Spleen (tissue), 11 donors: ENCODE data around the gene SRPX. TPM values are rescaled to one million over a fixed set of nuclear protein-coding genes. Genes with fewer than 3 reads are reported as not detected.

Source experiments
- DNase-seq: peaks from one replicate; pipeline ENCODE4 v3.0.0-alpha.2; 2020
- H3K27ac ChIP-seq, 8 donors: fragments of 200-600 bp; sonication (generic) in 7 of 8; 1 replicate in 4 of 8; 2 replicates in 4 of 8; pipeline versions ENCODE4 v1.5.0 to v1.8.0; 2016 to 2021; ENCODE audit warnings: inconsistent platforms in 4 of 8, mild to moderate bottlenecking in 4 of 8, moderate library complexity in 1 of 8
- H3K27me3 ChIP-seq, 7 donors: fragments of 200-600 bp; sonication (generic) in 6 of 7; replicated peaks in 1 of 7; 1 replicate in 4 of 7; 2 replicates in 3 of 7; pipeline versions ENCODE4 v1.5.0 to v1.8.0; 2016 to 2021; ENCODE audit warnings: inconsistent platforms in 3 of 7, mild to moderate bottlenecking in 1 of 7
- H3K36me3 ChIP-seq, 6 donors: fragments of 200-600 bp; sonication (generic) in 5 of 6; 1 replicate in 4 of 6; 2 replicates in 2 of 6; pipeline versions ENCODE4 v1.5.0 to v1.8.0; 2016 to 2021; ENCODE audit warnings: inconsistent platforms in 2 of 6
- H3K4me1 ChIP-seq, 6 donors: fragments of 200-600 bp; sonication (generic) in 5 of 6; 1 replicate in 3 of 6; 2 replicates in 3 of 6; pipeline versions ENCODE4 v1.5.0 to v1.8.0; 2016 to 2021; ENCODE audit warnings: inconsistent platforms in 3 of 6
- H3K4me3 ChIP-seq, 8 donors: fragments of 200-600 bp; sonication (generic) in 7 of 8; 1 replicate in 4 of 8; 2 replicates in 4 of 8; pipeline versions ENCODE4 v1.5.0 to v1.8.0; 2016 to 2021; ENCODE audit warnings: inconsistent platforms in 4 of 8, mild to moderate bottlenecking in 4 of 8, moderate library complexity in 2 of 8
- H3K9me3 ChIP-seq, 8 donors: fragments of 200-600 bp; sonication (generic) in 7 of 8; 1 replicate in 4 of 8; 2 replicates in 4 of 8; pipeline versions ENCODE4 v1.5.0 to v1.8.0; 2016 to 2021; ENCODE audit warnings: inconsistent platforms in 4 of 8
- CTCF ChIP-seq, 11 experiments: fragments of 200-600 bp in 7 of 11; fragments of 450-650 bp in 4 of 11; sonication (generic) in 4 of 11; IDR thresholded peaks in 8 of 11; conservative IDR thresholded peaks in 3 of 11; 1 replicate in 7 of 11; 2 replicates in 4 of 11; pipeline versions ENCODE4 v1.4.0 to v1.8.0; 2016 to 2021; ENCODE audit warnings: antibody characterized with exemption in 11 of 11, inconsistent platforms in 4 of 11, mild to moderate bottlenecking in 1 of 11
- POLR2A ChIP-seq, 3 donors: fragments of 450-650 bp; IDR thresholded peaks; one replicate each; pipeline ENCODE4 v1.5.1; 2017; ENCODE audit warnings: antibody characterized with exemption in 3 of 3, mild to moderate bottlenecking in 1 of 3
- POLR2AphosphoS5 ChIP-seq, 3 donors: sonication (generic); formaldehyde crosslinking; IDR thresholded peaks; one replicate each; pipeline ENCODE4 v1.5.1; 2017; ENCODE audit warnings: antibody characterized with exemption in 3 of 3
- WGBS, 5 donors: extraction: QIAGEN DNeasy Blood & Tissue Kit in 3 of 5; methylation state at CpG; one replicate each; pipeline versions ENCODE4 v1.1.5 to v1.1.7; 2013 to 2018; 5-methylcytosine and 5-hydroxymethylcytosine counted together
- intact Hi-C: fragments of 100-400 bp; cut with DNase I; formaldehyde crosslinking; loops from one replicate; pipeline ENCODE4 v1.15.0; 2023; ENCODE audit warnings: low total_unique reads
- polyA plus RNA-seq, 3 donors: library from polyadenylated mRNA; stranded (reverse); fragments of 200-250 nt; gene quantifications; one replicate each; pipeline ENCODE4 v1.2.1, GENCODE V29; 2013
- total RNA-seq, 7 donors: library from RNA; depleted of rRNA in 3 of 7; stranded (reverse); fragments of >200 nt in 3 of 7; fragmentation: NEBNext Ultra II Directional in 4 of 7; extraction: Animal tissue kit (Norgen Biotek cat#: 25700) in 4 of 7; gene quantifications; one replicate each; pipeline versions ENCODE4 v1.1.0 to v1.2.1, GENCODE V29; 2016 to 2021
- donor health status: healthy with polysubstance abuse.
- donor health status: DM: no; HTN: no; CAD: no; lungs with moderate emphysema.
- donor health status: DM: no; HTN: no; CAD: no.
- donor health status: Bipolar disorder and iron deficiency.
- donor health status: healthy.
- donor health status: DM: no; HTN: no; CAD: no.
- donor health status: DM: yes; HTN: yes; CAD: no.

Gene SRPX
- total and polyA plus RNA-seq, 10 donors = 0.50 to 10.3 (median 1.9) TPM

- 55 to 63% (median 61%) methylated on average over 4 to 5 of the region's 5 CpGs for WGBS, 5 donors
- intact Hi-C loops = no loop called here
Measured at GRCh38 chrX:38103857-38104812, 116.5 kb downstream of the SRPX start.

GRCh38 chrX:38102875-38103274, 117.8 kb downstream of the SRPX start:
- H3K4me1 ChIP-seq = no peaks in the 10 kb centered on the region
- H3K9me3 ChIP-seq = peaks cover 0 to 26% (median 14%) of the 10 kb centered on the region in 8 donors
- 74 to 93% (median 80%) methylated on average over 1 of the region's 1 CpG for WGBS, 5 donors
- H3K27me3 ChIP-seq = peaks cover 0 to 6% (median 0%) of the 10 kb centered on the region in 7 donors
- no peak for DNase-seq
- TF ChIP-seq POLR2A (IDR thresholded peaks at IDR 0.05) (no peak), CTCF (IDR thresholded peaks at IDR 0.05 in 8 of 11, conservative IDR thresholded peaks at IDR 0.05 in 3 of 11) (no peak), POLR2AphosphoS5 (IDR thresholded peaks at IDR 0.05) (no peak)
- intact Hi-C loops = no loop called here
- H3K4me3 ChIP-seq = no peak overlapping the region
- H3K36me3 ChIP-seq = no peaks in the 10 kb centered on the region
- no peak overlapping the region for H3K27ac ChIP-seq

More at GRCh38 chrX:38103857-38104812, 116.5 kb downstream of the SRPX start:
- Histone ChIP-seq H3K9me3 (peaks cover 0 to 18% (median 10%) of the 10 kb centered on the region in 8 donors), H3K27me3 (peaks cover 0 to 6% (median 0%) of the 10 kb centered on the region in 7 donors), H3K27ac (no peak overlapping the region), H3K4me3 (no peak overlapping the region), H3K4me1 (no peaks in the 10 kb centered on the region), H3K36me3 (no peaks in the 10 kb centered on the region)
- no peak for DNase-seq
- no peak for TF ChIP-seq POLR2A (IDR thresholded peaks at IDR 0.05)

- no peak overlapping the region for H3K4me3 ChIP-seq
- peaks cover 0 to 2% (median 0%) of the 10 kb centered on the region in 7 donors for H3K27me3 ChIP-seq
- 56 to 89% (median 84%) methylated on average over 2 of the region's 2 CpGs for WGBS, 5 donors
- no peak overlapping the region for H3K27ac ChIP-seq
- H3K9me3 ChIP-seq = peaks cover 0 to 26% (median 14%) of the 10 kb centered on the region in 8 donors
- intact Hi-C loops = no loop called here
- H3K36me3 ChIP-seq = no peaks in the 10 kb centered on the region
- TF ChIP-seq POLR2A (IDR thresholded peaks at IDR 0.05) (no peak), CTCF (IDR thresholded peaks at IDR 0.05 in 8 of 11, conservative IDR thresholded peaks at IDR 0.05 in 3 of 11) (no peak), POLR2AphosphoS5 (IDR thresholded peaks at IDR 0.05) (no peak)
- no peaks in the 10 kb centered on the region for H3K4me1 ChIP-seq
- no peak for DNase-seq
Measured at GRCh38 chrX:38102240-38102639, 118.4 kb downstream of the SRPX start.

- H3K4me3 ChIP-seq = no peak overlapping the region
- H3K4me1 ChIP-seq = no peaks in the 10 kb centered on the region
- no peaks in the 10 kb centered on the region for H3K27me3 ChIP-seq
- intact Hi-C loops = no loop called here
- H3K27ac ChIP-seq = no peak overlapping the region
- H3K9me3 ChIP-seq = peaks cover 0 to 26% (median 14%) of the 10 kb centered on the region in 8 donors
- TF ChIP-seq CTCF (IDR thresholded peaks at IDR 0.05 in 8 of 11, conservative IDR thresholded peaks at IDR 0.05 in 3 of 11) (no peak), POLR2A (IDR thresholded peaks at IDR 0.05) (no peak), POLR2AphosphoS5 (IDR thresholded peaks at IDR 0.05) (no peak)
- H3K36me3 ChIP-seq = no peaks in the 10 kb centered on the region
- no peak for DNase-seq
Measured at GRCh38 chrX:38099688-38100087, 121.0 kb downstream of the SRPX start.

Other genes with a start within 250 kb of the SRPX start
- under 1 TPM in 1 of 7 donors, not detected in 6; 0.15 TPM for gene SYTL5, start 214.3 kb downstream of the SRPX start, total RNA-seq
- not detected for gene SYTL5, start 214.3 kb downstream of the SRPX start, polyA plus RNA-seq
- gene RPGR, start 106.6 kb upstream of the SRPX start, total RNA-seq = 10 to 100 TPM; 10.5 to 34.5 (median 14.0) TPM
- gene RPGR, start 106.6 kb upstream of the SRPX start, polyA plus RNA-seq = 10 to 100 TPM in 1 of 3 donors, 1 to 10 TPM in 2; 5.9 to 11.0 (median 8.7) TPM
- gene OTC, start 131.7 kb upstream of the SRPX start, total RNA-seq = not detected
- gene OTC, start 131.7 kb upstream of the SRPX start, polyA plus RNA-seq = under 1 TPM in 2 of 3 donors, not detected in 1; 0.05 to 0.06 TPM